ENCODE measurements around the gene FASN. TPM values are rescaled to one million over a fixed set of nuclear protein-coding genes. Genes with fewer than 3 reads are reported as not detected.

The FASN gene
- polyA plus RNA-seq, 1 experiment, result 11.3 TPM

DNA sequence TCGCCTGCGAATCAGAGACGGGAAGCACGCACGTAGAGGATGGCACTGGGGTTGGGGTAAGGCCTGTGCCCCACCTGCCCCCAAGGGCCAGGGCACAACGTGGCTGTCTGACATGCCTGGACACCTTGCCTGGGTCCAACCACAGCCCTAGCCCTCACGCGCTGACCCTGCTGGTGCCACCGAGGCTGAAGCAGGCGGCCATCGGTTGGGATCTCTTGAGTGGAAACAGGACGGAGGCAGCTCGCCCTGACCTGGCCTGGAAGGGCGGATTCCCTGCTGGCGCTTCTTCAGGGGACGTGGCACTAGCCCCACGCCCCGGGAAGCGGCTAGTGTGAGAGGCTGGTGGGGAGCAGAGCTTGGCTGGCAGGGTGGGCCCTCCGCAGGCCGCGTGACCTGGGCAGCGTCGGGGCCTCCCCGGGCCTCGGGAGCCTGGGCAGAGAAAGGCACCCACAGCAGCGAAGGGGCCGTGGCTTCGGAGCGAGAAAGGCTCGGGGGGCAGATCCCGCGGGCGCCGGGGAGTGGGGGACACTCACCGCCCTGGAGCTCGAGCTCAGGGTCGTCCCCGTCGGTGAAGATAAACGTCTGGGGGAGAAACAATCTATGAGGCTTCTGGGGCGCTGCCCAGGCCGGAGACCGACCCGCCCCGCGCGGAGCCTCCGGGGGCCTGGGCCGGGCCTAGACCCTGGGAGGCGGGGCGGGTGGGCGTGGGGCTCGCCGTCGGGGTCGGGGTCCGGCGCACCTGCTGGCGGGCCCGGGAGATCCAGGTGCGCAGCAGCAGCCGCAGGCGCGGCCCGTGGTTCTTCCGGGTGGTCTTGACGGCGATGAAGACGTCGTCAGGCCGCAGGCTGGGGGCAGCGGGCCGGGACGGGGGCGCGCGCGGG, 47.0 kb downstream of the FASN start:
- H3K36me3 ChIP-seq (ENCODE audit: control insufficient read depth, insufficient read depth, low read length), result peaks cover 41% of the 10 kb centered on the region
- TF ChIP-seq, protein P1, sequence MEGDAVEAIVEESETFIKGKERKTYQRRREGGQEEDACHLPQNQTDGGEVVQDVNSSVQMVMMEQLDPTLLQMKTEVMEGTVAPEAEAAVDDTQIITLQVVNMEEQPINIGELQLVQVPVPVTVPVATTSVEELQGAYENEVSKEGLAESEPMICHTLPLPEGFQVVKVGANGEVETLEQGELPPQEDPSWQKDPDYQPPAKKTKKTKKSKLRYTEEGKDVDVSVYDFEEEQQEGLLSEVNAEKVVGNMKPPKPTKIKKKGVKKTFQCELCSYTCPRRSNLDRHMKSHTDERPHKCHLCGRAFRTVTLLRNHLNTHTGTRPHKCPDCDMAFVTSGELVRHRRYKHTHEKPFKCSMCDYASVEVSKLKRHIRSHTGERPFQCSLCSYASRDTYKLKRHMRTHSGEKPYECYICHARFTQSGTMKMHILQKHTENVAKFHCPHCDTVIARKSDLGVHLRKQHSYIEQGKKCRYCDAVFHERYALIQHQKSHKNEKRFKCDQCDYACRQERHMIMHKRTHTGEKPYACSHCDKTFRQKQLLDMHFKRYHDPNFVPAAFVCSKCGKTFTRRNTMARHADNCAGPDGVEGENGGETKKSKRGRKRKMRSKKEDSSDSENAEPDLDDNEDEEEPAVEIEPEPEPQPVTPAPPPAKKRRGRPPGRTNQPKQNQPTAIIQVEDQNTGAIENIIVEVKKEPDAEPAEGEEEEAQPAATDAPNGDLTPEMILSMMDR (IDR thresholded peaks at IDR 0.05; ENCODE audit: insufficient read depth, low read depth, low read length), result no peak
- H3K27me3 ChIP-seq (ENCODE audit: control insufficient read depth, insufficient read depth, low read length), result no peaks in the 10 kb centered on the region
- ChIA-PET POLR2A (interaction anchor here (0.6 kb wide), 1 partner anchor 105 kb away, joined by 8 read pairs; no protein-coding TSS in a partner anchor), CTCF (interaction anchor here (1.5 to 2.9 kb wide), 4 partner anchors 14 to 91 kb away, joined by 7 to 23 read pairs (median 8); partner anchors contain the start of genes CENPX, DCXR, LRRC45 and RAC3)
- H3K4me3 ChIP-seq (ENCODE audit: low read depth, low read length), result peak overlapping the region; percentile 87
- no peak for DNase-seq (ENCODE audit: low read depth)

DNA sequence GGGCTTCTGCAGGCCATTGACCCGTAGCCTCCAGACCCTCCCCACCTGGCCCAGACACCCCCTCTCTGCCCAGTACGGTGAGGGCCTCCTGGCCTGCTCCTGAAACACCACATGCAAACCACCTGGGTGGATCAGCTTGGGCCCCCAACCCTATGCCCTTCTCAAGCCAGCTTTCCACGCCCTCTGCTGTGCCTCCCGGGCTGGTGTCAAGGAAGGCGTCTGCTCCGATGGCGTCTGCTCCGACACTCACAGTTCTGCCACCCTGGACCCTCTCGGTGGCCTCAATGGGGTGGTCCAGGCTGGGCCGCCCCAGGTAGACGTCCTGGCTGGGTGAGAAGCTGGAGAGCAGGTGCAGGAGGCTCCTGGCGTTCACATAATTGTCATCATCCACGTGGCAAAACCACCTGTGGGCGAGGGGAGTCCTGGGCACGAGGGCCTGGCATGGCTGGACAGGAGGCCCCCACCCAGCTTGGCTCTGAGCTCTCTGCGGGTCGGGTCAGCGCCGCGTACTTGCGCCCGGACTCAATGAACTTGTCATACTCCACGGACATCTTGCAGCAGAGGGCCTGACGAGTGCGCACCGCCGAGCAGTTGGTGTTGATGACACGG, 47.8 kb downstream of the FASN start:
- no peak for DNase-seq (ENCODE audit: low read depth)
- ChIA-PET POLR2A (no interaction called here), CTCF (interaction anchor here (1.5 to 2.9 kb wide), 4 partner anchors 13 to 90 kb away, joined by 7 to 23 read pairs (median 8); partner anchors contain the start of genes CENPX, DCXR, LRRC45 and RAC3)
- Histone ChIP-seq H3K27me3 (ENCODE audit: control insufficient read depth, insufficient read depth, low read length) (no peaks in the 10 kb centered on the region), H3K36me3 (ENCODE audit: control insufficient read depth, insufficient read depth, low read length) (peaks cover 35% of the 10 kb centered on the region), H3K4me3 (ENCODE audit: low read depth, low read length) (peak overlapping the region; percentile 87)
- TF ChIP-seq, protein P1 (IDR thresholded peaks at IDR 0.05; ENCODE audit: insufficient read depth, low read depth, low read length), result no peak

DNA sequence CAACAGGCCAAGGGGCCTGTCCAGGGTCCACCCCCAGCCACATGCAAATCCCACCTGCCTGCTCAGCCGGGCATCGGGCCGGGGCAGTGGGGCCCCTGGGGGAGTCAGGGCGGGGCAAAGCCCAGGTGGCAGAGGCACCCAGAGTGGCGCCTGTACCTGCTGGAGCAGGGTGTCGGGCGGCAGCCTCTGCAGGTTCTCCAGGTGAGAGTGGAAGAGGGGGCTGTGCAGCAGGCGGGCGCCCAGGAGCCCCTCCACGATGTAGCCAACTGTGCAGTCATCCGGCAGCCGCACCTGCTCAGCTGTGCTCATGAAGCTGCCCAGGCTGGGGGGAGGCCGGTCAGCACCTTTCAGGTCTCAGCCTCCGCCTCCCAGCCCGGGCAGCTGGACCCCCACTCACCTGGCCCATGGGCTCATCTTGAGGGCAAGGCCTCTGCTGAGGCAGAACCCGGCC, 48.5 kb downstream of the FASN start:
- H3K4me3 ChIP-seq (ENCODE audit: low read depth, low read length), result no peak overlapping the region
- no peak for DNase-seq (ENCODE audit: low read depth)
- H3K27me3 ChIP-seq (ENCODE audit: control insufficient read depth, insufficient read depth, low read length), result no peaks in the 10 kb centered on the region
- ChIA-PET POLR2A (no interaction called here), CTCF (interaction anchor here (1.6 to 2.9 kb wide), 2 partner anchors 12 to 27 kb away, joined by 7 to 23 read pairs; partner anchors contain the start of genes CENPX, DCXR and LRRC45)
- peaks cover 29% of the 10 kb centered on the region for H3K36me3 ChIP-seq (ENCODE audit: control insufficient read depth, insufficient read depth, low read length)
- TF ChIP-seq, protein P1 (IDR thresholded peaks at IDR 0.05; ENCODE audit: insufficient read depth, low read depth, low read length), result no peak

DNA sequence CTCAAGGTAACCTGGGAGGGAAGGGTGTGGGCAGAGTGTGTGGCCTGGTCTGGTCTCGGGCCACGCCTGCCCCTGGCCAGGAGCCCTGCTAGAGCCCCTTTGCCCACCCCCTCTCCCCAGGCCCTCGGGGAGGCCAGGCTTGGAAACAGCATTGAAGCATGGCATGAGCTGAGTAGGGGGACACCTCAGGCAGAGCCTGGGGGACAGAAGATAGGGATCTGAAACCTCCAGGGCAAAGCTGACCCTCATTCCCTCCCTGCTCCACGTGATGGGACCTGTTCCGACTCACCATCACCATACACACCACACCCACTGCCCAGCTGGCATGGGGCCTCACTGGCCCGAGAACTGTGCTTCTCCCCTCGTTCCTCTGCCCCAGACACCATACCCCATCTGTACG, 48.9 kb downstream of the FASN start:
- ChIA-PET POLR2A (no interaction called here), CTCF (interaction anchor here (2.9 kb wide), 1 partner anchor 12 kb away, joined by 23 read pairs; the partner anchor contains the start of gene DCXR)
- Histone ChIP-seq H3K4me3 (ENCODE audit: low read depth, low read length) (no peak overlapping the region), H3K36me3 (ENCODE audit: control insufficient read depth, insufficient read depth, low read length) (peaks cover 28% of the 10 kb centered on the region), H3K27me3 (ENCODE audit: control insufficient read depth, insufficient read depth, low read length) (no peaks in the 10 kb centered on the region)
- TF ChIP-seq, protein P1 (IDR thresholded peaks at IDR 0.05; ENCODE audit: insufficient read depth, low read depth, low read length), result no peak
- no peak for DNase-seq (ENCODE audit: low read depth)

DNA sequence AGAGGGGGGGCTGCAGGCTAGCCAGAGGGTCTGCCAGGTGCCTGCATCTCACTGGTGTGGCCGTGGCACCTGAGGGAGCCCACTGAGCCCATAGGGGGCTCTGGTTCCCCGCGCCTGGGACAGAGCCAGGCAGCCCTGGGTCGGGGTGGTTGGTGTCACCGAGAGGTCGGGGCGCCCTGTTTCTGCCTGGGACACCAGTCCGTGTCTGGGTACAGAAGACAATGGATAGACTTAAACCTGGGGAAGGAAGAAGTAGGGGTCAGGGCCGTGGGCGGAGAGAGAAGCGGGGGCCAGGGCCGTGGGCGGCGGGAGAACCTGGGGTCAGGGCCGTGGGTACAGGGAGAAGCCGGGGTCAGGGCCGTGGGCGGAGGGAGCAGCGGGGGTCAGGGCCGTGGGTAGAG, 49.5 kb downstream of the FASN start:
- DNase-seq (ENCODE audit: low read depth), result no peak
- peaks cover 23% of the 10 kb centered on the region for H3K36me3 ChIP-seq (ENCODE audit: control insufficient read depth, insufficient read depth, low read length)
- H3K4me3 ChIP-seq (ENCODE audit: low read depth, low read length), result no peak overlapping the region
- POLR2A ChIA-PET, result no interaction called here
- CTCF ChIA-PET, result interaction anchor here (2.9 kb wide), 1 partner anchor 11 kb away, joined by 23 read pairs; the partner anchor contains the start of gene DCXR
- no peaks in the 10 kb centered on the region for H3K27me3 ChIP-seq (ENCODE audit: control insufficient read depth, insufficient read depth, low read length)
- TF ChIP-seq, protein P1 (IDR thresholded peaks at IDR 0.05; ENCODE audit: insufficient read depth, low read depth, low read length), result no peak
